Measurements from ENCODE around the gene SLC30A2. TPM values are rescaled to one million over a fixed set of nuclear protein-coding genes. Genes with fewer than 3 reads are reported as not detected.

Gene SLC30A2
- total RNA-seq, 4 donors from 2014 or later: not detected

DNA sequence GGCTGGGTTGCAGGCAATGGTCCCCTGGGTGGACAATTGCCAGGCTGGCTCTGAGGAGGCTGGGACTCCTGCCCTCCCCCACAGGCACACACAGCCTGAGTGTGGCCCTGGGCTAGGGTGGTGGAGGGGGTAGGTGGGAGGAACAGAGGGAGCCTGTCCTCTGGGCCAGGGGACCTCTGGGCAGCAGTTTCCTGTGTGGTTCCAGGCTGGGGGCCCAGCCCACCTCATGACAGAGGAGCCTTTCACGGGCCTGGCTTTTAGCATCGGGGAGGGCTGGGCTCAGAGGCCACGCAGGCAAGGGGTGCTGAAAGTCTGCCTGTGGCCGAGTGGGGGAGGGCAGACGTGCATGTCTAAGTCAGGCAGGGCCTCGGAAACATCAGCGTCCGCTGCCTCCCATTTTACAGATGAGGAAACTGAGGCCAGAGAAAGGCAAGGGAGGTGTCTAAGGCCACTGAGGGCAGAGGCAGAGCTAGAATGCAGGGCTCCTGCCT lies 17.4 kb downstream of the SLC30A2 start:
- Histone ChIP-seq H3K27ac (no peak overlapping the region), H3K4me3 (no peak overlapping the region), H3K27me3 (peaks cover 0 to 22% (median 0%) of the 10 kb centered on the region in 4 donors), H3K36me3 (no peaks in the 10 kb centered on the region), H3K9me3 (no peaks in the 10 kb centered on the region), H3K4me1 (no peaks in the 10 kb centered on the region)
- TF ChIP-seq, protein P1, sequence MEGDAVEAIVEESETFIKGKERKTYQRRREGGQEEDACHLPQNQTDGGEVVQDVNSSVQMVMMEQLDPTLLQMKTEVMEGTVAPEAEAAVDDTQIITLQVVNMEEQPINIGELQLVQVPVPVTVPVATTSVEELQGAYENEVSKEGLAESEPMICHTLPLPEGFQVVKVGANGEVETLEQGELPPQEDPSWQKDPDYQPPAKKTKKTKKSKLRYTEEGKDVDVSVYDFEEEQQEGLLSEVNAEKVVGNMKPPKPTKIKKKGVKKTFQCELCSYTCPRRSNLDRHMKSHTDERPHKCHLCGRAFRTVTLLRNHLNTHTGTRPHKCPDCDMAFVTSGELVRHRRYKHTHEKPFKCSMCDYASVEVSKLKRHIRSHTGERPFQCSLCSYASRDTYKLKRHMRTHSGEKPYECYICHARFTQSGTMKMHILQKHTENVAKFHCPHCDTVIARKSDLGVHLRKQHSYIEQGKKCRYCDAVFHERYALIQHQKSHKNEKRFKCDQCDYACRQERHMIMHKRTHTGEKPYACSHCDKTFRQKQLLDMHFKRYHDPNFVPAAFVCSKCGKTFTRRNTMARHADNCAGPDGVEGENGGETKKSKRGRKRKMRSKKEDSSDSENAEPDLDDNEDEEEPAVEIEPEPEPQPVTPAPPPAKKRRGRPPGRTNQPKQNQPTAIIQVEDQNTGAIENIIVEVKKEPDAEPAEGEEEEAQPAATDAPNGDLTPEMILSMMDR (IDR thresholded peaks at IDR 0.05): no peak
- no peak for TF ChIP-seq POLR2A (IDR thresholded peaks at IDR 0.05)
- 50 to 96% methylated on average over 2 to 5 of the region's 8 CpGs for WGBS, 2 donors
- DNase-seq: no peak
- intact Hi-C loops (cut with DNase I): no loop called here

DNA sequence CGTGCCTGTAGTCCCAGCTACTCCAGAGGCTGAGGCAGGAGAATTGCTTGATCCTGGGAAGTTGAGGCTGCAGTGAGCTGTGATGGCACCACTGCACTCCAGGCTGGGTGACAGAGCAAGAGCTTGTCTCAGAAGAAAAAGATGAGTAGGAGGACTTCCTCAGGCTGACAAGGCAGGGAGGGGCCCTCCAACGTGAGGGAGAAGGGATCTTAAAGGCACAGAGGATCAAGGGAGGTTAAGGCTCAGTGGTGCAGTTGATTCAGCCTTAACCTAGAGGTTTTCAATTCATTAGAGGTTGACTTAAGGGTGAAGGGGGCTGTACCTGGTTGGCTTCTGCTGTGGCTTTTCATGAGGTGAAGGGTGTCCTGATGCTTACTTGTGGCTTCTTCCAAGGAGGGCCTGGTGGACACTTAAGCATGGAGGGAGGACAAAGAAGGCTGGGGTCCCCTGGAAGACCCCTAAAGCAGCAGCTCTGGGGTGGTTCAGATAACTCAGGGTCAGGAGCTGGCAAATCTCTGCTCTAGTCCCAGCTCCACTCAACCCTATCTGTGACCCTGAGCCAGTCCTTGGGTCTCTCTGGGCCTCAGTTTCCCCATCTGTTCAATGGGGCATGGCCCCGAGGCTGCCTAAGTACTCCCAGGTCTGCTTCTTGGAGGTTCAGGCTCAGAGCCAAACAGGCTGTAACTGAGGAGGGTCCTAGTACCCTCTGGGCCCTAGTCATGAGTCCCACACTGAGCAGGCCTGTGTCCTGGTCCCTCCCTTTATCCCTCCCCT lies 18.0 kb downstream of the SLC30A2 start:
- Histone ChIP-seq H3K27ac (no peak overlapping the region), H3K9me3 (no peaks in the 10 kb centered on the region), H3K4me3 (no peak overlapping the region), H3K27me3 (peaks cover 0 to 16% (median 0%) of the 10 kb centered on the region in 4 donors), H3K4me1 (no peaks in the 10 kb centered on the region), H3K36me3 (no peaks in the 10 kb centered on the region)
- intact Hi-C loops (cut with DNase I): no loop called here
- no peak for DNase-seq
- TF ChIP-seq POLR2A (IDR thresholded peaks at IDR 0.05): no peak
- 10 to 13% methylated on average over 2 of the region's 3 CpGs for WGBS, 2 donors

DNA sequence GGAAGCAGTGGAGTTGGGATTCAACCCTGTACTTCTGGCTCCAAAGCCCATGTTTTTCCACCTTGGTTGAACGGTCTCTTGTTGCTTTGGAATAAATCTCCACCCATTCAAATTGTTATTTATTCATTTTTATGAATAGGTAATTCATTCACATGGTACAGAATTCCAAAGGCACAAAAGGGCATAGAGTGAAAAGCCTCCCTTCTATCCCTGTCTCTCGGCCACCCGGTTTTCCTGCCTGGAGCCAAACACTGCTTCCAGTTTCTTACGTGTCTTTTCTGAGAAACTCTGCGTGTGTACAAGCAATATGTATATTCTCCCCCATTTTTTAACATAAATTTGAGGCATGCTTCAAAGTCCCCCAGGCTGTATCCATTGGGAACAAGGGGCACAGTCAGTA lies 20.4 kb downstream of the SLC30A2 start:
- Histone ChIP-seq H3K36me3 (no peaks in the 10 kb centered on the region), H3K27ac (no peak overlapping the region), H3K4me3 (no peak overlapping the region), H3K4me1 (peaks cover 0 to 12% (median 5%) of the 10 kb centered on the region in 3 donors), H3K27me3 (peaks cover 0 to 2% (median 0%) of the 10 kb centered on the region in 4 donors), H3K9me3 (no peaks in the 10 kb centered on the region)
- DNase-seq: no peak
- WGBS, 2 donors: 60 to 72% methylated on average over 5 of the region's 5 CpGs
- TF ChIP-seq, protein P1 (IDR thresholded peaks at IDR 0.05): no peak
- no peak for TF ChIP-seq POLR2A (IDR thresholded peaks at IDR 0.05)
- intact Hi-C loops (cut with DNase I): no loop called here

DNA sequence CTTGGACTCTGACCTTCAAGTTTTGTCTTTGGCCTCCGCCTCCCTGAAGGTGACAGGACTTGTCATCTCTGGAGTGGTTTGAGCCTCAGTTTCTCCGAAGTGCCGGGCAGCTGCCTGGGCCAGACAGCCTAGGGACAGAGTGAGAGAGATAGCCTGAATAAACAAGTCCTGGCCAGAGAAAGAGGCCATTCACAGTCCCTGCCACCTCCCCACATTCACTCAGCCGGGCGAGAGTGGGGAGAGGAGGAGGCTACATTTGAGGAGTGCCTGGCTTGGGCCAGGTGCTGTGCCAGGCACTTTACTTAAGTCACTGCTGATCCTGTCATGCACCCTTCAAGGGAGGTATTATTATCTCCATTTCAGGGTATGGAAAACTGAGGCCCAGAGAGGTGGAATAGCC lies 20.9 kb downstream of the SLC30A2 start:
- WGBS, 2 donors: 71 to 80% methylated on average over 2 of the region's 5 CpGs
- intact Hi-C loops (cut with DNase I): no loop called here
- Histone ChIP-seq H3K36me3 (no peaks in the 10 kb centered on the region), H3K4me3 (no peak overlapping the region), H3K27me3 (no peaks in the 10 kb centered on the region), H3K4me1 (peaks cover 0 to 12% (median 5%) of the 10 kb centered on the region in 3 donors), H3K9me3 (no peaks in the 10 kb centered on the region), H3K27ac (no peak overlapping the region)
- TF ChIP-seq POLR2A (IDR thresholded peaks at IDR 0.05): no peak
- TF ChIP-seq, protein P1 (IDR thresholded peaks at IDR 0.05): no peak
- no peak for DNase-seq

DNA sequence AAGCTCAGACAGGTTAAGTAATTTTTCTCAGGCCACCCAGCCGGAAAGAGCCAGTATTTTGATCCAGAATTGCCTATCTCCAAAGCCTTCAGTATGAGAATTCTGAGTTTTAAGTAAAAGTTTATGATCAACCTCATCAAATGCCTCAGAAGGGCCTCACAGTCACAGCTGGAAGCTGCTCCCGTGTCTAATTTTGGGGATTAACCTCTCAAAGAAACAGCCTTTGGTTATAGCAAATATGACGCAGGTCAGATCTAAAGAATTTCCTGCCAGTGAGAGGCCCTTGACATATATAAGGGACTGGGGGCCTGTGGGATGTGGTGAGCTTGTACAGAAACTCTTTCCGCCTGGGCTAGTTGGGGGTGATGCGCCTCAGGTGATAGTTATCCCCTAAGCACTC lies 22.1 kb downstream of the SLC30A2 start:
- Histone ChIP-seq H3K4me1 (peaks cover 0 to 12% (median 5%) of the 10 kb centered on the region in 3 donors), H3K27me3 (no peaks in the 10 kb centered on the region), H3K27ac (no peak overlapping the region), H3K9me3 (no peaks in the 10 kb centered on the region), H3K4me3 (no peak overlapping the region), H3K36me3 (no peaks in the 10 kb centered on the region)
- no peak for TF ChIP-seq POLR2A (IDR thresholded peaks at IDR 0.05)
- TF ChIP-seq, protein P1 (IDR thresholded peaks at IDR 0.05): no peak
- intact Hi-C loops (cut with DNase I): no loop called here
- no peak for DNase-seq
- 78 to 80% methylated on average over 5 of the region's 5 CpGs for WGBS, 2 donors

Measured in esophagus squamous epithelium (tissue), 5 donors.